GM21825 (cell line): ENCODE results near the gene TSPOAP1.

Experiments used
- ATAC-seq: cut with Tn5 transposase; IDR thresholded peaks from one replicate; pipeline ENCODE4 v1.9.1; 2021; ENCODE audit warnings: mild to moderate bottlenecking, moderate library complexity; ENCODE audit not compliant: unreplicated experiment

TSPOAP1 gene

GRCh38 chr17:58330997-58331814, 2.6 kb upstream of the TSPOAP1 start:
- ATAC-seq: no peak

DNA sequence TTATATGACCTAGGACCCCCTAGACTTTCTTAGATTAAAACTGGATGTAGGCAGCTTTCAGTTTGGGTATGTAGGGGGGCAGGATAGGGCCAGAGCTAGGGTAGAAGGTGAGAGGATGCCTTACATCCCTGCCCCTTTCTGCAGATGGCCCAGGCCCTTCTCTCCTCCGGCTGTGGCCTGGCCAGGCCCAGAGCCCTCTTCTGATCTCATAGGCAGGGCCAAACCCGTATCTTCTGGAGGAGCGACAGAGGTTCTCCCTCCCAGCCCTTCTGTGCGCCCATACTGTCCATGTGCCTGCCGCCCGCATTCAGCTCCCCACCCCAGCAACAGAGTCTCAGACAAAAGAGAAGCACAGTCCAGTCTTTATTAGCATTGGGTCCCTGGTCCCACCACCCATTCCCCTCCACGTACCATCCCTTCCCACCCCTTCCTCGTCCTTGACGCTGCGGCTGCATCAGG, 2.0 kb upstream of the TSPOAP1 start:
- no peak for ATAC-seq

DNA sequence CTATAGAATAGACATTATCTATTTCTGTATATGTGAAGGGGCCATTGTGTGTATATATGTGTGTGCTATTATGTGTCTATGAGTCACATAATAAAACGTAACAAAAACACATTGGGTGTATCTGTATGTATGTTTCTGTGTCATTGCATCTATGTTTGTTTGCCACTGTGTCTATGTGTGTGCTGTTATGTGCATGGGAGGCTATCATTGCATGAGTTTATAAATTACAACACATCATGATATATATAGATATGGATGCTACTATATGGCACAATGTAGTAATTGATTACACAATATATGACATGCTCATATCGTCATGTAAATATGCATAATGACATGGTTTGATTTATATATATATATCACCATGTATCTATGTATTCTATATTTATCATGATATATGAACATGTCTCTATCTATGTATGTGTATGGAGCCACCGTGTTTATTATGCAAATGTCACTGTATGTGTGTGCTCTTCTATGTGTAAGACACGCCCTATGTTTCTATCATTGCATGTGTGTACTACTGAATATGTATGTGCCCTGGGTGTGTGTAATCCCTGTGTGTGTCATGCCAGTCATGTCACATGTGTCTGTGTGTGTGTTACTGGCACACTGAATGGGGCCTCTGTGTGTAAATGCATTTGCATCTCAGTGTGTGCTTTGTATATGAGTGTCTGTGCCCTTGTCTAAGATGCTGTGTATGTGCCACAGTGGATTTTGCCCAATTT, 1.4 kb upstream of the TSPOAP1 start:
- peak; percentile 8 for ATAC-seq

DNA sequence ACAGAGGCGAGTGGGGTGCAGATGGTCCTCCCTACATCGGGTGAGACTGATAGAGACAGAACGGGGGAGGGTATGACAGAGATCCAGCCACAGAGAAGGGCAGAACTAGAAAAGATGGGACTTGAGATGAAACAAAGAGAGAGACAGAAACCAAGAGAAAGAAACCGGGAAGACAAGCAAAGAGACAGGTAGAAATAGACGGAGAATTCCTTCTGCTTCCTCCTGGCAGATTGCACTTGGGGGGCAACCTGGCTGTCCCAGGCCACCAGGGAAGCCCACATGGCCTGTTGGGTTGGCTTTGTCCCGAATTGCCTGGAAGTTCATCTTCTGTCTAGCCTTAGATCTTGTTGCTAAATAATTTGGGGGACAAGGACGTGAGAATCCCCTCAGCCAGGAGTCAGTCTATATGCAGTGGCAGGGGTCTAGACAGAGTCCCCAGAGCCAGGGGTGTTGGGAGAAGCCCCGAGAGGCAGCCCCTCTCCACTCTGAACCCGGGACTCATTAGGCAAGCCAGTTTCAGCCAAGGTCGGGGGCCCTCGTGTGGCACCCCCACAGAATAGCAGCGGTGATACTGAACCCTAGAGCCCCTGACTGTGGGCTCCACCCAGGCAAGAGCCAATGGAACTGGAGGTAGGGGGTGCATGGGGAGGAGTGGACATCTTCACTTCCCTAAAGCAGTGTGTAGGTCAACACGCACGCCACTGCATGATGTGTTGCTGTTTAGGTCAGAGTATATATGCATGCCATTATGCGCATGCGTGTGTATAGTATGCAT, 627 bp upstream of the TSPOAP1 start:
- ATAC-seq: peak; percentile 37

- ATAC-seq: no peak
Observed at GRCh38 chr17:58327363-58328194, 1.0 kb downstream of the TSPOAP1 start.

DNA sequence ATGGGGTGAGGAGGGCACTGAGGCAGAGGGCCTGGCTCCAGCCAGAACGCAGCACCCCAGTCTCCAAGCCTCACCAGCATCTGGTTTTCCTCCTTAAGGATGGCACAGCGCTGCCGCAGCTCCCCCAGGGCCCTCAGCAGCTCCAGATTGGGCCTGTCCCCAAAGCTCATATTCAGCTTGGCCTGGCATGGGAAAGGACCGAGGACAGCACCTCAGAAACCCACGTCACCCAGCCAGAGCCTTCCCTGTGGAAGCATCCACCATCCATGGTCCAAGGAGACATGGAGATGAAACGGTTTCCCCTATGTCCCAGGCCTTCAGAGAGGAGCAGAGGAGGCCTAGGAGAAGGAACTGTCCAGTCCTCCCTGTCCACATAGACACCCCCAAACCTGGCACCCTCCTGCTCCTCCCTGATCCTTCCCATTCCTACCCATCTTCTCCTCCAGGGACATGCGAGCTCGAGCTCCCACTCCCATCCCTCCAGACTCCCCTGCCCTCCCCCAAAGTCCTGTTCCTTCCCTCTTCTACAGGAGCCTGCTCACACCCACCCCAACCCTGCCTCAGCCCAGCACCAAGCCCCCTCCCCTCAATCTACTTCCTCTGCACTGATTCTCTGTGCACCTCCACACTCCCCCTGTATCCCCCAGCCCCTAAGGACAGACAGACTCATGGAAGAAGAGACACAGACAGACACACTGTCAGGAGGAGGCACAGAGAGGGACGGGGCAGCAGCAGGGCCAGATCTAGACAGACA, 1.8 kb downstream of the TSPOAP1 start:
- no peak for ATAC-seq

- ATAC-seq: no peak
Observed at GRCh38 chr17:58325976-58326468, 2.6 kb downstream of the TSPOAP1 start.

DNA sequence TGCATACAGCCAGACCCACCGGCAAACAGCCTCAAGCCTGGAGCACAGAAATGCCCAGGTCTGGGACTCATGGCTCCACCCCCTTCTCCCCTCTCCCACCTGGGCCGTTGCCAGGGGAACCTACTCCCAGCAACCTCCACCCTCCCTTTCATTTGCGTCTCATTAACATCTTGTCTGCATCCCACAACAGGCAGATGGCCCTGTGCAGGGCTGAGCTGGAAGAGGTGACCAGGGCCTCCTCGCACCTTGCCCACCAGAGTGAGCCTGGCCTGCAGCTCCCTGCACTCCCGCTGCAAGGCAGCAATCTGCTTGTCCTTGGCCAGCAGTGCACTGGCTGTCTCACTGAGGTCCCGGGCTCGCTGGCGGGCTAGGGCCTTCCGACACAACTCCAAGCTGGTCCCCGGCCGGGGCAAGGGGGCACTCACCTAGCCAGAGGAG, 3.3 kb downstream of the TSPOAP1 start:
- no peak for ATAC-seq

- ATAC-seq: no peak
Observed at GRCh38 chr17:58324409-58325288, 3.9 kb downstream of the TSPOAP1 start.

DNA sequence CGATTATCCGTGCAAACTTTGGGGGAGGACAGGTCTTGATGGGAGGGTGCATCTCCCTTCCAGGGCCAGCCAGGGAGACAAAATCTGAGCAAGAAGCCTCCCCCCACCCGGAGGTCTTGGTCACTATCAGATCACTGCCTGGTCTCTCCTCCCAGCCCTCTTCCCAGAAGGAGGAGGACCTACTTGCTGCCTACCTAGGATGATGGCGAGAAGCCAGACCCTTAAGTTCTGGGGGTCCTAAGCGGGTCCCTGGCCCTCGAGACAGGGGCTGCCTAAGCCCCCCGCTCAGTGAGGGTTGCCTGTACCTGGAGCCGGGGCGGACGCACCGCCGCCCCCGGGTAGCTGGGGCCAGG, 4.6 kb downstream of the TSPOAP1 start:
- ATAC-seq: no peak

- ATAC-seq: no peak
Observed at GRCh38 chr17:58323366-58324055, 5.1 kb downstream of the TSPOAP1 start.

DNA sequence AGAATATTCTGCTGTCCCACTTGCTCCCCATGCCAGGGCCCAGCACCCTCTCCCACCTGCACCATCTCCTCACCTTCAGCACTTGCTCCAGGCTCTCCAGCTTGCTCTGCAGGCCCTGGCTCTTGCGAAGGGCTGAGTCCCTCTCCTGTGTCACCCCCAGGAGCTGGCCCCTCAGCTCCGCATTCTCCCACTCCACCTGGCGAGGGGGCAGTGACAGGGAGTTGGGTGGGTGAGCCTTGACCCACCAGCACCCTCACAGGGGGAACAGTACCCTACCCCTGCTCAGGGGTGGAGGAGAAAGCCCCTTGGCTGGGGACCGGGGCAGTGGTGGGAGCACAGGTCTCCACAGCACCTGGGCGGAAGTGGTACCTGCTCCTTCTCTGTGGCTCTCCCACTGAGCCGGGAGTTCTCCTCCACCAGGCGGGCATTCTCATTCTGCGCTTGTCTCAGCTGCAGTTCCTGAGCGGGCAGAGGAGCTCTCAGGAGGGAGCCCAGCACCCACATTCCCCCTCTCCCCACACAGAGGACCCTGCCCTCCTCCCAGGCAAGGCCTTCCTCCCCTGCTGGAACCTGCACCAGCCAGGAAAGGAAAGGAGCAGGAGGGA, 5.9 kb downstream of the TSPOAP1 start:
- ATAC-seq: no peak

DNA sequence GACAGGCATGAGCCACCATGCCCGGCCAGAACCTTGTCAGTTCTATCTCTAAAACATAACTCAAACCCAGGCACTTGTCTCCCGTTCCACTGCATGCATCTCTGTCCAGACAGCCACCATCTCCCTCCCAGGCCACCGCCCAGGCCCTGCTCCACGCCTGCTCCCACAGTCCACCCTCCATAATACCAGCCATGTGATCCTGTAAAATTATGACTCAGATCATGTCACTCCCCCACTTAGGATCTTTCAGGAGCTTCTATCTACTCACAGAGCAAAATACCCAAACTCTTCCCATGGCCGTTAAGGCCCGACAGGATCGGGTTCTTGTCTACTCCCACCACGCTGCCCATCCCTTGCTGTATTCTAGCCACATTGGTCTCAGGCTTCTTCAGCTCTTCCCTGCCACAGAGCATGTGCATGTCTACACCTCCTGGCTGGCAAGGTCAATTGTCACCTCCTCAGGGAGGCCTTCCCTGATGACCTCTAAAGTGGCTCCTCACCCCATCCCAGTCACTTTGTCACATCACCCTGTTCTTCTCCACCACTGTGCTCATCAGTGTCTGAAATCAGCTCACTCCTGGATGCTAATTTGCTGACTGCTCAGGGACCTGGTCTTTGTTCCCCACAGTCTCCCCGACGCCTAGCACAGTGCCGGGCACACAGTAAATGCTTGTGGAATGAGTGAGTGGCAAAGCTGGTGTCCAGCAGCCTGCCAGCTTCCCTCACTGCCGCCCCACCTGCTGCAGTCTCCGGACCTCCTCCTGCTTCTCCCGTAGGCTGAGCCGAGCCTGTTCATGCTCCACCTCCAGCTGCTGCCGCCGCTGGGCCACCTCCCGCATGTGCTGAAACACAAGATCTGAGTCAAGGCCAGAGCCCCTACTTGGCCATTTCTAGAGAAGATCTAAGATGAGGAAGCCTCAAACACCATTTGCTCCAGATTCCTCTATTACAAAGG, 6.7 kb downstream of the TSPOAP1 start:
- ATAC-seq: no peak

- no peak for ATAC-seq
Observed at GRCh38 chr17:58320570-58321323, 7.8 kb downstream of the TSPOAP1 start.

DNA sequence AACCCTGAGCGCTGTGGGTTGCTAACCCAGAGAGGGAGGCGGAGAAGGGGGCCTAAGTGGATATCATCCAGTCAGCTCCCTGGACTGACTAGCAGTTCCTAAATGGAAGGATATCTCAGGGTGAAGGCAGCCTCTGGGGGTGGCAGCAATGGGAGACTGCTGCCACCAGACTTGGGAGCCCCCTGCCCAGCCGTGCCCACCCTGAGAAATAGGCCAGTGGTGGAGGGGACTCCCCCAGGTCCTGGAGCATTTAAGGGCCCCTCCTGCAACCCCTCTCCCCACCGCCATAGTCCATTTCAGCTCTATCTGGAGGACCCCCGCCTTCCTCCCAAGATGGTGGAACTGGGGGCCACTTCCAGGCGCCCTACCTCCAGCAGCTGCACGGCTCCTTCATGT, 8.4 kb downstream of the TSPOAP1 start:
- no peak for ATAC-seq
